NCI-H2196 treated with DMSO at 0.1 percent for 48 hours (cell line): ENCODE measurements around the gene YTHDF2.
"Not testable (repeated sequence)": the region's sequence is repeated elsewhere in the genome, so short reads cannot be mapped to it uniquely, and the experiment has no call there.

Experiments
- DNase-seq: peaks from one replicate; lab custom pipeline; 2025; ENCODE audit not compliant: unreplicated experiment; lab: John Stamatoyannopoulos, UW

Gene YTHDF2

GRCh38 chr1:28758420-28758819 is 21.7 kb downstream of the YTHDF2 start:
- no peak for DNase-seq

DNA sequence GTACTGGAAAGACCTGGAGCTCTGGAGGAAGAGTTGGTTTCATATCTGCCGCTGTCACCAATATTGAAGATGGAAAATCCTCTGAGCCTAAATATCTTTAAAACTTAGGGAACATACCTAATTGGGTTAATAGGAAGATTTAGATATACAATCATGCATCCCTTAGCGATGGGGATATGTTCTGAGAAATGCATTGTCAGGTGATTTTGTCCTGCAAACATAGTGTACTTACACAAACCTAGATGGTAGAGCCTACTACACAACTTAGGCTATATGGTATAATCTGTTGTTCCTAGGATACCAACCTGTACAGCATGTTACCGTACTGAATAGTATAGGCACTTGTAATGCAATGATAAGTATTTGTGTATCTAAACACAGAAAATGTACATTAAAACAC is 22.5 kb downstream of the YTHDF2 start:
- DNase-seq, result no peak

- no peak for DNase-seq
These were observed 24.4 kb downstream of the YTHDF2 start for GRCh38 chr1:28761189-28761588.

DNA sequence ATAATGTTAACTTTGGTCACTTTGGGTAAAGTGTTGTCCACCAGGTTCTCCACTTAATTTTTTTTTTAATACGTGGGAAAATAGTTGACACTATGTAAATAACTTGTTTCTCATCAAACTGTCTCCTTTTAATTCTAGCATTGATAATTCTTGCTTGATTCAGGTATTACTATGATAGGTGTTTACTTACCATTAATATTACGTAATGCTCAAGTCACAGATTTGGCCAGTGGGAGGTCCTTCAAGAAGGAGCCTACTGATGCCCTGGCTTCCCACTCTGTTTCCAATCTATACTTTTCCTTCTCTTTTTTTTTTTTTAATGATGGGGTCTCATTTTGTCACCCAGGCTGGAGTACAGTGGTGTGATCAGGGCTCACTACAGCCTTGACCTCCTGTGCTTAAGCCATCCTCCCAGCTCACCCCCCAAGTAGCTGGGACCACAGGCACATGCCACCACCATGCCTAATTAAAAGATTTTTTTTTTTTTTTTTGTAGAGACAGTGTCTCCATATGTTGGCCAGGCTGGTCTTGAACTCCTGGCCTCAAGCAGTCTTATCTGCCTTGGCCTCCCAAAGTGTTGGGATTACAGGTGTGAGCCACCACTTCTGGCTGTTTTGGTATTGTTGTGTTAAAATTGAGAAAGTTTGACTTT is 29.9 kb downstream of the YTHDF2 start:
- DNase-seq, result no peak

- DNase-seq, result no peak
These were observed 33.9 kb downstream of the YTHDF2 start for GRCh38 chr1:28770601-28771165.

DNA sequence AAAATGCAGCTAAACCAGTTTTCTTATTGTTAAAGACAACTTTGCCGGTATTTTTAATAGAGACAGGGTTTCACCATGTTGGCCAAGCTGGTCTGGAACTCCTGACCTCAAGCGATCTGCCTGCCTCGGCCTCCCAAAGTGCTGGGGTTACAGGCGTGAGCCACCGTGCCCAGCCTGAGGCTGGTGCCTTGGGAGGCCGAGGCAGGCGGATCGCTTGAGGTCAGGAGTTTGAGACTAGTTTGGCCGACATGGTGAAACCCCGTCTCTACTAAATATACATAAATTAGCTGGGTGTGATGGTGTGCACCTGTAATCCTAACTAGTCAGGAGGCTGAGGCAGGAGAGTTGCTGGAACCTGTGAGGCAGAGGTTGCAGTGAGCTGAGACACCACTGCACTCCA is 35.2 kb downstream of the YTHDF2 start:
- DNase-seq, result not testable (repeated sequence)

- no peak for DNase-seq
These were observed 36.4 kb downstream of the YTHDF2 start for GRCh38 chr1:28773105-28773504.

- peak; percentile 89 for DNase-seq
These were observed 38.6 kb downstream of the YTHDF2 start for GRCh38 chr1:28775121-28775942.

DNA sequence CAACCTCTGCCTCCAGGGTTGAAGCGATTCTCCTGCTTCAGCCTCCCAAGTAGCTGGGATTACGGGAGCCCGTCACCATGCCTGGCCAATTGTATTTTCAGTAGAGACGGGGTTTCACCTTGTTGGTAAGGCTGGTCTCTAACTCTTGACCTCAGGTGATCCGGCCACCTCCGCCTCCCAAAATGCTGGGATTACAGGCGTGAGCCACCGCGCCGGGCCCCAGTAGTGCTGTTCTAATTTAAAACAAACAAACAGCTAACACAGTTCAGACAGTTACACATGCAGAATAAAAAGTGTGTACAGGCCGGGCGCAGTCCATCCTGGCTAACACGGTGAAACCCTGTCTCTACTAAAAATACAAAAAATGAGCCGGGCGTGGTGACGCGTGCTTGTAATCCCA is 39.6 kb downstream of the YTHDF2 start:
- no peak for DNase-seq

GRCh38 chr1:28778021-28778420 is 41.3 kb downstream of the YTHDF2 start:
- DNase-seq, result no peak

- no peak for DNase-seq
These were observed 43.1 kb downstream of the YTHDF2 start for GRCh38 chr1:28779751-28780408.

DNA sequence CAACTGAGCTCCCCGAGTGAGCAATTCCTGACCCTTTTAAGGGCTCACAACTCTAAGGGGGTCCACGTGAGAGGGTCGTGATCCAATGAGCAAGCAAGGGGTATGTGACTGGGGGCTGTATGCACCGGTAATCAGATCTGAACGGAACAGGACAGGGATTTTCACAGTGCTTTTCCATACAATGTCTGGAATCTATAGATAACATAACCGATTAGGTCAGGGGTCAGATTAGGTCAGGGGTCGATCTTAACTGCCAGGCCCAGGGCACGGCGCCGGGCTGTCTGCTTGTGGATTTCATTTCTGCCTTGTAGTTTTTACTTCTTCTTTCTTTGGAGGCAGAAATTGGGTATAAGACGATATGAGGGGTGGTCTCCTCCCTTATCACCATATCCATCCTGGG is 44.6 kb downstream of the YTHDF2 start:
- DNase-seq, result no peak

DNA sequence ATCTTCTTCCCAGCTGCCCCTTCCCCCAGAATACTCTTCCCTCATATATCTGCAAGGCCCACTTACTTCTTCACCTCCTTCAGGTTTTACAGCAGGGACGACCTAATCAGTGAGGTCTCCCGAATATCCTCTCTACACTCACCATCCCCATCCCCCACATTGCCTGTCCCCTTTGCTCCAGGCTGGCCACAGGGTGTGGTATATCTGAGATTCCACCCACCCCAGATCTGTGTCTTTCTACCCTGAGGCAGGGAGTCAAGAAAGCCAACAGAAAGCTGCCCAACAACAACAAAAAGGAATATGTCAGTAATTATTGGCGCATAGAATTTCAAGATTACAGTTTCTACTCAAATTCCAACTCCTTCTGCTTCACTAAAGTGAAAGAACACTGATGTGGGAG is 45.3 kb downstream of the YTHDF2 start:
- no peak for DNase-seq

- no peak for DNase-seq
These were observed 46.6 kb downstream of the YTHDF2 start for GRCh38 chr1:28783363-28783762.

DNA sequence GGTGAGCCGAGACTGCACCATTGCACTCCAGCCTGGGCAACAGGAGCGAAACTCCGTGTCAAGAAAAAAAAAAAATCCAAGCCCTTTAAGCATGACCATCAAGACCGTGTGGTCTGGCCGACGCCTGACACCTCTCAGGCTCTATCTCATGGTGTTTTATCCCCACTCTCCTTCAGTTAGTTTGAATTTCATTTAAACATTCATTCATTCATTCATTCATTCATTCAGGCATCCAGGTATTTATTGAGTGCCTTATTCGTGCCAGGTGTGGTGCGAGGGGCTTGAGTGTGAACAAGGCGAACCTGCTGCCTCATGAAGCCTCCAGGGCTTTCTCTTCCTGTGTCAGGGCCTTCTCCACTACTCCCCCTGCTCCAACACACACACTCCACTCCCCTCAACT is 52.7 kb downstream of the YTHDF2 start:
- DNase-seq, result no peak

GRCh38 chr1:28789816-28790215 is 53.1 kb downstream of the YTHDF2 start:
- DNase-seq, result no peak

GRCh38 chr1:28790377-28791035 is 53.8 kb downstream of the YTHDF2 start:
- no peak for DNase-seq

DNA sequence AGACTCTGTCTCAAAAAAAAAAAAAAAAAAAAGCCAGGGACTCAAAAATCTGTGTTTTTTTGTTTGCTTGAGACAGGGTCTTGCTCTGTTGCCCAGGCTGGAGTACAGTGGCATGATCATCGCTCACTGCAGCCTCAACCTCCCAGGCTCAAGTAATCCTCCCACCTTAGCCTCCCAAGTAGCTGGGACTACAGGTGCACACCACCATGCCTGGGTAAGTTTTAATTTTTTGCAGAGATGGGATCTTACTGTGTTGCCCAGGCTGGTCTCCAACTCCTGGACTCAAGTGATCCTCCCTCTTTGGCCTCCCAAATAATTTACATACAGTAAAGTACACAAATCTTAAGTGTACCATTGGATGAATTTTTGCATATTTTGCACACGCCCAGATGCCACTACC is 55.2 kb downstream of the YTHDF2 start:
- DNase-seq, result not testable (repeated sequence)

DNA sequence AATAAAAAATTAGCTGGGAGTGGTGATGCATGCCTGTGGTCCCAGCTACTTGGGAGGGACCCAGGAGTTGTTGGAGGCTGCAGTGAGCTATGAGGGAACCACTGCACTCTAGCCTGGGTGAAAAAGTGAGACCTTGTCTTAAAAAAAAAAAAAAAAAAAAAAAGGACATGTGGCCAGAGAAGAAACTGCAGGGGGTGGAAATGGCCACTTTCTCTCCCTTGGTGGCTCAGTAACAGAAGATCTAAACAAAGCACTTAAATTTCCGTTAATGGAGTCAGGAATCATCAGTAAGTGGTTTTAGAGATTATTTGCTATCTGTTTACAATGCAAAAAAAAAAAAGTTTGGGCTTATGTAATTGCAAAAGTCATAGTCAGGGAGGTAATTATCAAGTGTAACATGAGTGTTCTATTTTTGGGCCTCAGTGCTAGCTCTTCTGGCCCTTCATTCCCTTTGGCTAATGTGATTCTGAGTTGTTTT is 55.9 kb downstream of the YTHDF2 start:
- DNase-seq, result no peak

DNA sequence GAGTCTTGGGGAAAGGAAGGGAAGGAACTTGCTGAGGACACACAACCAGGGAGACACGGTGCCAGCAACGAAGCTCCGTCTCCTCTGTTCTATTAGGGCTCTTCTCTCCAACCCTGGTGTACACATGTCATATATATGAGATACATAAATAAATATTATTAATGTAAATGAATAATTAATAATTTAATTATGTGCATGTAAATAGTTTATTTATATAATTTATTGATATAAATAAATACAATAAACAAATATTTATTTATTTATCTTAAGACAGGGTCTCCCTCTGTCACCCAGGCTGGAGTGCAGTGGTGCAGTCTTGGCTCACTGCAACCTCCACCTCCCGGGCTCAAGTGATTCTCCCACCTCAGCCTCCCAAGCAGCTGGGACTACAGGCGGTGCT is 57.8 kb downstream of the YTHDF2 start:
- not testable (repeated sequence) for DNase-seq
